ENCODE measurements around the gene LMO1.

DNA sequence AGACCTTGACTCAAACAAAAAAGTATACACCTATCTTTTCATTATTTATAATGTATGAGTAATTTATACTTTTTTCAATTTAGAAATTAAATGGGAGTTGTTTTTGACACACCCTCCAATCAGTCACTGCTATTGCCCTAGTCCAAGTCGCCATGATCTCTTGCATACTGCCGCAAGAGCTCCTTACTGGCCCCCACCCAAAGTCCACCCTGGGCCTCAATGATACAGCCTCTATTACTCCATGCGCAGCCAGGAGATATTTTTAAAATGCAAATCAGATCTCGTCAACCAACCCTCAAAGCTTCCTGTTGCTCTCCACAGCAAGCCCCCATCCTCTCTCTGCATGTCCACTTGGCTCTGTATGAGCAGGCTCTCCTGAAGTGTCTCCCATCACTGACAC is 12.8 kb upstream of the LMO1 start:
- TF ChIP-seq ZNF274 (IDR thresholded peaks at IDR 0.05; ENCODE audit: low read depth, low read length) (no peak), SUZ12 (IDR thresholded peaks at IDR 0.05; ENCODE audit: extremely low read depth, insufficient read depth, insufficient read length) (no peak), YY1 (IDR thresholded peaks at IDR 0.05; ENCODE audit: insufficient read depth, insufficient read length) (no peak)

Data from NT2/D1 (cell line).